ENCODE measurements around the gene SMARCC2. TPM values are rescaled to one million over a fixed set of nuclear protein-coding genes. Genes with fewer than 3 reads are reported as not detected.

Gene SMARCC2
- polyA plus RNA-seq, 3 donors: 22.2 to 63.7 (median 43.5) TPM

- no peak for TF ChIP-seq CTCF (IDR thresholded peaks at IDR 0.05)
- Mint-ChIP-seq H3K27me3 (ENCODE audit: low read depth in 3 of 3) (peaks cover 0 to 3% (median 2%) of the 10 kb centered on the region in 3 donors), H3K36me3 (peaks cover 86 to 97% of the 10 kb centered on the region in 2 donors)
Measured at GRCh38 chr12:56172839-56173238, 16.4 kb downstream of the SMARCC2 start.

GRCh38 chr12:56169229-56169759 is 20.0 kb downstream of the SMARCC2 start:
- H3K36me3 ChIP-seq (replicated peaks in 1 of 2; ENCODE audit: control insufficient read depth in 1 of 2, insufficient read depth in 2 of 2, low read length in 2 of 2): peaks cover 80 to 97% of the 10 kb centered on the region in 2 donors
- Mint-ChIP-seq H3K4me3 (no peak overlapping the region), H3K27me3 (ENCODE audit: low read depth in 3 of 3) (peaks cover 0 to 4% (median 2%) of the 10 kb centered on the region in 3 donors), H3K27ac (peak overlapping the region in 4 of 7 donors; percentile 30 to 66 (median 52)), H3K9me3 (no peaks in the 10 kb centered on the region), H3K4me1 (no peaks in the 10 kb centered on the region), H3K36me3 (peaks cover 83 to 98% of the 10 kb centered on the region in 2 donors)
- H3K27me3 ChIP-seq (ENCODE audit: control insufficient read depth in 2 of 2, insufficient read depth in 2 of 2, low read length in 2 of 2): no peaks in the 10 kb centered on the region
- no peak overlapping the region for H3K9ac ChIP-seq (ENCODE audit: insufficient read depth, low read length, poor library complexity, severe bottlenecking)
- H3K9me3 ChIP-seq (replicated peaks in 1 of 2; ENCODE audit: control insufficient read depth in 1 of 2, insufficient read depth in 1 of 2, low read length in 2 of 2): no peaks in the 10 kb centered on the region
- DNase-seq: no peak
- H3K4me2 ChIP-seq (replicated peaks; ENCODE audit: extremely low read depth, low read length, poor library complexity, severe bottlenecking): no peak overlapping the region
- H3K4me3 ChIP-seq (replicated peaks in 1 of 3; ENCODE audit: low read depth in 2 of 3, low read length in 3 of 3): no peak overlapping the region
- WGBS (ENCODE audit: insufficient coverage): 82% methylated on average over 11 of the region's 11 CpGs
- H3K79me2 ChIP-seq (ENCODE audit: insufficient read depth, low read length): no peaks in the 10 kb centered on the region
- no peak for TF ChIP-seq CTCF (IDR thresholded peaks at IDR 0.05)
- peaks cover 19% of the 10 kb centered on the region for H4K20me1 ChIP-seq (ENCODE audit: insufficient read depth, low read length)
- H2AFZ ChIP-seq (ENCODE audit: insufficient read depth, low read depth, low read length, poor library complexity, severe bottlenecking): no peak overlapping the region
- intact Hi-C loops (cut with micrococcal nuclease): no loop called here
- H3K27ac ChIP-seq (ENCODE audit: low read depth in 1 of 2, low read length in 2 of 2): peak overlapping the region in 1 of 2 donors; percentile 7
- H3K4me1 ChIP-seq (ENCODE audit: control insufficient read depth in 1 of 2, insufficient read depth in 2 of 2, low read length in 2 of 2): no peaks in the 10 kb centered on the region

More at GRCh38 chr12:56172839-56173238, 16.4 kb downstream of the SMARCC2 start:
- intact Hi-C loops (cut with micrococcal nuclease): no loop called here
- Histone ChIP-seq H3K27ac (ENCODE audit: low read depth in 1 of 2, low read length in 2 of 2) (no peak overlapping the region), H3K4me1 (ENCODE audit: control insufficient read depth in 1 of 2, insufficient read depth in 2 of 2, low read length in 2 of 2) (no peaks in the 10 kb centered on the region), H4K20me1 (ENCODE audit: insufficient read depth, low read length) (no peaks in the 10 kb centered on the region), H2AFZ (ENCODE audit: insufficient read depth, low read depth, low read length, poor library complexity, severe bottlenecking) (no peak overlapping the region), H3K36me3 (replicated peaks in 1 of 2; ENCODE audit: control insufficient read depth in 1 of 2, insufficient read depth in 2 of 2, low read length in 2 of 2) (peaks cover 77 to 99% of the 10 kb centered on the region in 2 donors), H3K9ac (ENCODE audit: insufficient read depth, low read length, poor library complexity, severe bottlenecking) (no peak overlapping the region), H3K27me3 (ENCODE audit: control insufficient read depth in 2 of 2, insufficient read depth in 2 of 2, low read length in 2 of 2) (no peaks in the 10 kb centered on the region), H3K4me3 (replicated peaks in 1 of 3; ENCODE audit: low read depth in 2 of 3, low read length in 3 of 3) (no peak overlapping the region), H3K79me2 (ENCODE audit: insufficient read depth, low read length) (no peaks in the 10 kb centered on the region), H3K9me3 (replicated peaks in 1 of 2; ENCODE audit: control insufficient read depth in 1 of 2, insufficient read depth in 1 of 2, low read length in 2 of 2) (no peaks in the 10 kb centered on the region), H3K4me2 (replicated peaks; ENCODE audit: extremely low read depth, low read length, poor library complexity, severe bottlenecking) (no peak overlapping the region)
- Mint-ChIP-seq H3K9me3 (no peaks in the 10 kb centered on the region), H3K27ac (peak overlapping the region in 1 of 7 donors; percentile 4), H3K4me3 (no peak overlapping the region), H3K4me1 (no peaks in the 10 kb centered on the region)
- DNase-seq: no peak
- WGBS (ENCODE audit: insufficient coverage): 93% methylated on average over 5 of the region's 7 CpGs

Data from CD14-positive monocyte (primary cell).